Subcutaneous abdominal adipose tissue (tissue), 5 donors: Measurements from ENCODE around the gene FHOD3.
"Not testable (repeated sequence)": the region's sequence is repeated elsewhere in the genome, so short reads cannot be mapped to it uniquely, and the experiment has no call there.

Source experiments
- H3K27ac ChIP-seq: one replicate; pipeline ENCODE4 v1.7.0; 2013; ENCODE audit warnings: low read depth, mild to moderate bottlenecking, inconsistent platforms, low read length, moderate library complexity
- H3K27me3 ChIP-seq, 5 donors: one replicate each; pipeline ENCODE4 v1.7.0; 2013; ENCODE audit warnings: low read length in 5 of 5, inconsistent platforms in 1 of 5; ENCODE audit not compliant: control insufficient read depth in 5 of 5, insufficient read depth in 4 of 5
- H3K36me3 ChIP-seq, 5 donors: one replicate each; pipeline ENCODE4 v1.7.0; 2013; ENCODE audit warnings: low read length in 5 of 5; ENCODE audit not compliant: control insufficient read depth in 5 of 5, insufficient read depth in 5 of 5
- H3K4me1 ChIP-seq, 5 donors: one replicate each; pipeline ENCODE4 v1.7.0; 2013; ENCODE audit warnings: low read length in 5 of 5, mild to moderate bottlenecking in 3 of 5, moderate library complexity in 1 of 5; ENCODE audit not compliant: control insufficient read depth in 5 of 5, insufficient read depth in 5 of 5
- H3K4me3 ChIP-seq, 5 donors: one replicate each; pipeline ENCODE4 v1.7.0; 2013; ENCODE audit warnings: low read length in 5 of 5, low read depth in 1 of 5
- H3K9ac ChIP-seq, 5 donors: one replicate each; pipeline ENCODE4 v1.7.0; 2013; ENCODE audit warnings: low read length in 5 of 5, mild to moderate bottlenecking in 4 of 5, moderate library complexity in 3 of 5
- H3K9me3 ChIP-seq, 5 donors: one replicate each; pipeline ENCODE4 v1.7.0; 2013; ENCODE audit warnings: low read length in 5 of 5; ENCODE audit not compliant: control insufficient read depth in 5 of 5
- donor health status: healthy.
- donor health status: healthy.
- donor health status: healthy.
- donor health status: healthy.
- donor health status: healthy.

FHOD3 gene

DNA sequence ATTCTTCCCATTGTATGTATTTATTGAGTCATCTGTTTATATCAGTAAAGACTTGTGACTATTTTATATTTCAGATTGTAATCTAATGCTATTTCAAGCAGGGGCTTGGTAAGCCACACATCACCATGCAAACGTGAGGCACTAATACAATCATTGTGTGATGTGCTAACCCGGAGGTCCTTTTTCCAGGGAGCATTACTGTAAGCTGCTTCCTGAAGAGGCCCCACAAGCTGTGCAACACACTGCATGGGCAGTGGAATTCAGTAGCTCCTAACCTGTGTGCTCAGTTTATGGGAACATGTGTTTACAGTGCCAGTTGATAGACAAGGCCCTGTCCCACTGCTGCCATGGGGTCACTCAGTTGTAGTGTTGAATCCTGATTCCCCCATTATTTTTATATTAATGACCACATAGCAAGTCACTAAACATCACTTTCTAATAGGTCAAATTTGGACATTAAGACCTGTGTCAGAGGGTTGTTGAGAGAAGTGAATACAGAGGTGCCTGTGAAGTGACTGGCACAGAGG is 162.9 kb downstream of the FHOD3 start:
- Histone ChIP-seq H3K4me1 (peaks cover 0 to 5% (median 0%) of the 10 kb centered on the region in 5 donors), H3K36me3 (no peaks in the 10 kb centered on the region), H3K27ac (no peak overlapping the region), H3K9ac (no peak overlapping the region), H3K27me3 (no peaks in the 10 kb centered on the region), H3K4me3 (no peak overlapping the region), H3K9me3 (no peaks in the 10 kb centered on the region)

- no peaks in the 10 kb centered on the region for H3K9me3 ChIP-seq
- no peak overlapping the region for H3K4me3 ChIP-seq
- no peaks in the 10 kb centered on the region for H3K36me3 ChIP-seq
- no peak overlapping the region for H3K27ac ChIP-seq
- peaks cover 0 to 5% (median 0%) of the 10 kb centered on the region in 5 donors for H3K4me1 ChIP-seq
- no peak overlapping the region for H3K9ac ChIP-seq
- H3K27me3 ChIP-seq, result no peaks in the 10 kb centered on the region
Measured at GRCh38 chr18:36460854-36461253, 163.3 kb downstream of the FHOD3 start.

DNA sequence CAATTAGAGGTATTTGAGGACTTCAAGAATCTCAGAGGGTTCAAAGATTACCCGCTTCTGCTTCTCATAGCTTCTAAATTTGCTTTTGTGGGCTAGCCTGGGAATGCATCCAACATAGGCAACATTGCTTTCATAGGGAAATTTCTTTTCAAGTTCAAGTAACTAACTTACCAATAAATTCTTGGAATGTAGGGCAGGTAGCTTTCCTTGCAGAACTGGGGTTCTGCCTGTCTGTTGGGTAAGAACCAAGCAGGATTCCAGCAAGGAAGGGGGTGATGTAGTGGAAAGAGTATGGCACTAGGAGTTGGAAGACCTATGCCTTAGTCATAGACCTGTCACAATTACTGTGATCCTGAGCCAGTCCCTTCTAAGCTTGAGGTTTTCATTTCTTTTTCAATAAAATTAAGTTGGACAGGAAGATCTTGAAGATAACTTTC is 164.1 kb downstream of the FHOD3 start:
- Histone ChIP-seq H3K36me3 (no peaks in the 10 kb centered on the region), H3K9ac (no peak overlapping the region), H3K9me3 (no peaks in the 10 kb centered on the region), H3K4me3 (no peak overlapping the region), H3K27me3 (no peaks in the 10 kb centered on the region), H3K27ac (no peak overlapping the region), H3K4me1 (peaks cover 0 to 5% (median 0%) of the 10 kb centered on the region in 5 donors)

DNA sequence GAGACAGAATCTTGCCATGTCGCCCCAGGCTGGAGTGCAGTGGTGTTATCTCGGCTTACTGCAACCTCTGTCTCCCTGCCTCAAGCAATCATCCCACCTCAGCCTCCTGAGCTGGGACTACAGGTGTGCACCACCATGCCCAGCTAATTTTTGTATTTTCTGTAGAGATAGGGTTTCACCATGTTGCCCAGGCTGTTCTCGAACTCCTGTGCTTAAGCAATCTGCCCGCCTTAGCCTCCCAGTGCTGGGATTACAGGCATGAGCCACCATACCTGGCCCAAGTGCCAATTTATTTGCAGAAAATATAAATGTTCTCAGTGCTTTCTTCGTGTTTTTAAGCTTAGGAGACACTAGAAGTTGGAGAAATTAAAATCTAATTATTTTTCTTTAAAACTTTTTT is 166.0 kb downstream of the FHOD3 start:
- H3K9ac ChIP-seq, H3K36me3 ChIP-seq, H3K27ac ChIP-seq, H3K27me3 ChIP-seq, H3K9me3 ChIP-seq, H3K4me3 ChIP-seq, H3K4me1 ChIP-seq: not testable (repeated sequence)

GRCh38 chr18:36464126-36464651 is 166.7 kb downstream of the FHOD3 start:
- H3K36me3 ChIP-seq, result no peaks in the 10 kb centered on the region
- no peak overlapping the region for H3K9ac ChIP-seq
- H3K4me1 ChIP-seq, result peaks cover 0 to 2% (median 0%) of the 10 kb centered on the region in 5 donors
- no peak overlapping the region for H3K4me3 ChIP-seq
- no peaks in the 10 kb centered on the region for H3K9me3 ChIP-seq
- H3K27ac ChIP-seq, result no peak overlapping the region
- H3K27me3 ChIP-seq, result peaks cover 0 to 4% (median 0%) of the 10 kb centered on the region in 5 donors

DNA sequence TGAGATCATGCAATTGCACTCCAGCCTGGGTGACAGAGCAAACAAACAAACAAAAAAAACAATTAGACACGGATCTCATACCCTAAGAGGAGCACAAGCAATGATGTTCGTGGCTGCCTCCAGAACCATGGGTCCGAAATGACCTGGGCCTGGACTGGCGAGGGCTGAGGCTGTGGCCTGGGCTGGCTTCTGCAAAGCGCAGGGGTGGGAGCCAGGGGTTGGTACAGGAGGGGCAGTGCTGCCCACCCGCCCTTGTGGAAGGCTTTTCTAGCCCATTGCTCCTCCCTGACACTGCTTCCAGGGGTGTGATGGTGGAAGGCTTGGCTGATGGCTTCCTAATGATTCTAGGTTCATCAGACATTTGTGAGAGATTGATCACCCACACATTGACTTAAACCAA is 167.8 kb downstream of the FHOD3 start:
- no peak overlapping the region for H3K9ac ChIP-seq
- no peaks in the 10 kb centered on the region for H3K36me3 ChIP-seq
- no peaks in the 10 kb centered on the region for H3K9me3 ChIP-seq
- no peak overlapping the region for H3K4me3 ChIP-seq
- H3K27ac ChIP-seq, result no peak overlapping the region
- H3K4me1 ChIP-seq, result no peaks in the 10 kb centered on the region
- H3K27me3 ChIP-seq, result peaks cover 0 to 4% (median 0%) of the 10 kb centered on the region in 5 donors

DNA sequence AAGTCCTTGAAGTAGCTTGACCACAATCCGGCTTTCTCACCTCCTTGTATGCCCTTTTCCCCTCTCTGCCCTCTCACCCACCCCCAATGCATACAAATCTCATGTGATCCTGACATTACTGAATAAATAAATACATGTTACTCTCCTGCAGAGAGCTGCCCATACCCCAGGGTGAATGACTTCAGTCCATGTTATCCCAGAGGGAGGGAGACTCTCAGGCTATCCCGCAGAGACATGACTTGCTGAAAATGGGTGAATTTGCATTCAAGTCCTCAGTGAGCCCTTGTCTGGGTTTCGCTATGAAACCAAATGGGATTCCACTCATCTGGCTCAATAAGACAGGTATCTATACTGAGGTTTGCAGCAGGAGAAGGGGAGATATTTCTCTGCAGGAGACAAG is 168.5 kb downstream of the FHOD3 start:
- Histone ChIP-seq H3K27ac (no peak overlapping the region), H3K4me1 (no peaks in the 10 kb centered on the region), H3K27me3 (peaks cover 0 to 4% (median 0%) of the 10 kb centered on the region in 5 donors), H3K4me3 (no peak overlapping the region), H3K36me3 (no peaks in the 10 kb centered on the region), H3K9ac (no peak overlapping the region), H3K9me3 (no peaks in the 10 kb centered on the region)

DNA sequence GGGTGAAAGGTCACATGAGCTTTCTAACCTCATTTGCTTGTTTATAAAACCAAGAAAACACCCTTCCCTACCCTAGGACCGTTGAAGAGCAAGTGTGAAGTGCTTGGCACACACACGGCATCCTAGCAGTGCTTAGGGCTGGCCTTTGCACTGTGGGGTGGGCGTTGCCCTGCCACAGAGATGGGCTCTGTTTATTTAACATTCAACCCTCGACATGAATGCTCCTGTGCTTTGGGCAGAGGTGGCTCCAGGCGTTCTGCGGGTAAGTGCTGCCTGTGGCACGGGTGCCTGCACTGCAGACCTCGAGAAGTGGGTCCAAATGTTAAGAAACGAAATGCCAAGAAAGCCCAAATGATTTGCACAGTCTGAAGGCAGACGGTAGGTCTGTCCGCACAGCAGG is 170.1 kb downstream of the FHOD3 start:
- no peak overlapping the region for H3K9ac ChIP-seq
- H3K4me1 ChIP-seq, result no peaks in the 10 kb centered on the region
- H3K27ac ChIP-seq, result no peak overlapping the region
- H3K4me3 ChIP-seq, result no peak overlapping the region
- H3K36me3 ChIP-seq, result no peaks in the 10 kb centered on the region
- no peaks in the 10 kb centered on the region for H3K9me3 ChIP-seq
- H3K27me3 ChIP-seq, result peaks cover 0 to 4% (median 0%) of the 10 kb centered on the region in 5 donors

DNA sequence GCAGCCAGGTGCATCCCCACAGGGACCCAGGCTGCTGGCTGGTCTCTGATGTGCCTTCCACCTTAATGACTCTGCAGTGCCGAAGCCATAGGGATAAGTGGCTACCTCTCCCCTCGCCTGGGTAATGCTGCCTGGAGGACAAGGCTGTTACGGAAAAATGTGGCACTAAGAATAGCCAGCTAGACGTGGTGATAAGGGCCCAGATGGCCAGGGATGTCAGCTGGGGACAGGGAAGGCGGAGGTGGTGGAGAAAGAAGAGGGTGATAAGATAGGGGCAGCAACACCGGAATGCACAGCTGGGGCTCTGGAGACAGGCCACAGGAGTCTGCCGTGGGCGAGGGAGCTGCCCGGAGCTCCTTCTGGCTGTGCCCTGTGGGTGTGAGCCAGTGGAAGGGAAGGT is 170.6 kb downstream of the FHOD3 start:
- Histone ChIP-seq H3K4me1 (no peaks in the 10 kb centered on the region), H3K9ac (no peak overlapping the region), H3K36me3 (no peaks in the 10 kb centered on the region), H3K27ac (no peak overlapping the region), H3K27me3 (peaks cover 0 to 4% (median 0%) of the 10 kb centered on the region in 5 donors), H3K9me3 (no peaks in the 10 kb centered on the region), H3K4me3 (no peak overlapping the region)

DNA sequence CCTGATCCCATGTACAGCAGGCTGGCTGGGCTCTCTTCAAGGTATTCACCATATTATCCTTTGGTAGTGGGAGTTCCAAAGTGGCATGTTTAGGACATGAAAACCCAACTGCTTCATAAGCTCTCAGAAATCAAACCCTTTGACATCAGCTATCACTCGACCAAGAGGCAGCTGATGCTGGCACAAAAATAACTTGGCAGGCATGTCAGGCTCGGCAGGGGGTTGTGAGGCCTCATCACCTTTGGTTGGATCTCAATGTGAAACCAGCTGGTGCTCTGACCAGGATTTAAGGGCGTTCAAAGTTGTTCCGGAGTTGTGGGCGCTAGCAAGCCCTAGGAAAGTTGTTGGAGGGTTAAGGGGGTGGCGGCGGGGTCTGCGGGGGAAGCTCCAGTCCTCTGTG is 171.9 kb downstream of the FHOD3 start:
- Histone ChIP-seq H3K27me3 (peaks cover 0 to 4% (median 0%) of the 10 kb centered on the region in 5 donors), H3K4me3 (no peak overlapping the region), H3K9ac (no peak overlapping the region), H3K4me1 (no peaks in the 10 kb centered on the region), H3K27ac (no peak overlapping the region), H3K36me3 (no peaks in the 10 kb centered on the region), H3K9me3 (no peaks in the 10 kb centered on the region)
